GM18499 (cell line): Measurements from ENCODE around the gene TKTL1.

Experiments
- ATAC-seq: cut with Tn5 transposase; IDR thresholded peaks from one replicate; pipeline ENCODE4 v1.9.1; 2021; ENCODE audit warnings: moderate number of reproducible peaks; ENCODE audit not compliant: insufficient read depth, unreplicated experiment

Gene TKTL1

GRCh38 chrX:154373340-154374306 is 78.0 kb downstream of the TKTL1 start:
- ATAC-seq: no peak

GRCh38 chrX:154374313-154375155 is 78.9 kb downstream of the TKTL1 start, which contains the start of gene FLNA:
FLNA (minus strand) TSS chrX:154374634; CDS start chrX:154371245, 3,389 bp downstream.
- no peak for ATAC-seq

GRCh38 chrX:154375156-154375504 is 79.5 kb downstream of the TKTL1 start:
- ATAC-seq: no peak

GRCh38 chrX:154376774-154377173 is 81.2 kb downstream of the TKTL1 start:
- no peak for ATAC-seq

GRCh38 chrX:154378059-154378798 is 82.6 kb downstream of the TKTL1 start:
- ATAC-seq: no peak

- ATAC-seq: peak; percentile 66
Observed at GRCh38 chrX:154378799-154379568, 83.4 kb downstream of the TKTL1 start, which contains the start of gene EMD. EMD (plus strand) TSS chrX:154379295; CDS start chrX:154379485, 190 bp downstream.

- no peak for ATAC-seq
Observed at GRCh38 chrX:154379569-154379951, 84.0 kb downstream of the TKTL1 start.
